D721Med (cell line): ENCODE measurements around the gene TEX2.

Source experiments
- DNase-seq: peaks from one replicate; pipeline ENCODE4 v3.0.0; 2011; ENCODE audit warnings: low spot score; ENCODE audit not compliant: insufficient read length
- FAIRE-seq: peaks from 2 replicates; lab custom pipeline; 2011; peaks lifted over from hg19 to GRCh38; lab: Jason Lieb, UNC
- CTCF ChIP-seq: IDR thresholded peaks from 2 replicates; pipeline ENCODE4 v1.5.1; 2012; ENCODE audit warnings: mild to moderate bottlenecking, control low read depth; ENCODE audit not compliant: insufficient read depth; ENCODE audit errors: missing control alignments

Gene TEX2

DNA sequence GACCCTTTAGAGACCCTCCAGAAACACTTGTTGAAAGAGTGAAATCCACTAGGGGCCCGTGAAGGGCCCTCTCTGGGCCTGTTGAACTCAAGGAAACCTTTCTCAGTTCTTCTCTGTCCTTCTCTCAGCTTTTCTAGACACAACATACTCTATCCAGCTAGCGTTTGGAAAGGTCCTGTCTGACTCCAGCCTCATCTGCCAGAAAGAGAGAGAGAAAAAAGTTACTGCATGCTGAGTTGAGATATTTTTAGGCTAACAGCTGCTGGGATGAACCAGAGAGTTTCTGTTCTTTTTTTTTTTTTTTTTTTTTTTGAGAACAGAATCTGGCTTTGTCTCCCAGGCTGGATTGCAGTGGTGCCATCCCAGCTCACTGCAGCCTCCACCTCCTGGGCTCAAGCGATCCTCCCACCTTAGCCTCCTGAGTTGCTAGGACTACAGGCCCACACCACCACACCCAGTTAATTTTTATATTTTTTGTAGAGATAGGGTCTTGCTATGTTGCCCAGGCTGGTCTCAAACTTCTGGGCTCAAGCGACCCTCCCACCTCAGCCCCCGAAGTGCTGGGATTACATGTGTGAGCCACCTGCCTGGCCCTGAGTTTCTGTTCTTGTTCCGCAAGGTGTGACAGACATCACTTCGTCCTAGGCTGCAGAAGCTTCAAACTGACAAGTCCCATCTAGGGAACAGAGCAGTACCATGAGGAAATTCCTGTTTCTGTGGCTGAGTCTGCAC lies 14.9 kb upstream of the TEX2 start:
- no peak for FAIRE-seq
- DNase-seq, result no peak
- no peak for TF ChIP-seq CTCF

- DNase-seq, result no peak
- no peak for FAIRE-seq
- TF ChIP-seq CTCF, result no peak
Observed at GRCh38 chr17:64276961-64277505, 14.0 kb upstream of the TEX2 start.

DNA sequence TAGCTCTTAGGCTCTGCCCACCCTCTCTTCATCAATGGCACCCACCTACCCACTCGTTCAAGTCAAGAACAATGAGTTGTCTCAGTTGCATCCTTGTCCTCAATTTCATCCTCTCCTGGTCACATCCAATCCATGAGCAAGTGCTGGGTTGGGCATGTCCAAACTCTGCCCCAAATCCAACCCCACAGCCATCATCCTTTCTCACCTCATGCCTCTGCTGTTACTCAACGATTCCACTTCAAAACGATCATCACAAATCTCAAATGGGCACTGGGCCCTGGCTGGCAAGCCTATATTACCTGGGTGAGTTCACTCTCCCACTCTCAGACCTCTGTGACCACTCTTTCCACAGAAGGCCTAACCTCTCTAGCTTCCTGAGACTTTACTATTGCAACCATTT lies 12.0 kb upstream of the TEX2 start:
- DNase-seq (no peak), FAIRE-seq (no peak)
- no peak for TF ChIP-seq CTCF

DNA sequence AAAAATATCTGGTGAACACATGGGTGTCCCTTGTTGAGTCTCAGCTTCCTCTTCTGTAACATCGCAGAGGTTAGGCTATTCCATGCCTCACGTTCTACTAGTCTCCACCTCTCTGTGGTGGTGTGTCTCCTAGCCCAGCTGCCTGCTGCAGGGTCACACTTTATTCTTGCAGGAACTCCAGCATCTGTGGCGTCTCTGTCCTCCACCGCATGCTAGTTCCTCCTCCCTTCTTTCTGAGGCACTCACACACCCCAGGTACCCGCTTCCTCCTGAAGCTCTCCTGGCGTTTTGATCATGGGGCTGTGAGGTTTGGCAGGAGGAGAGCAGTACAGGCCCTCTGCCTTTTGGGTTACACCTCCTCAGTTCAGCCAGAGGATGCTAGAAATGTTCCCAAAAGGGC lies 9.9 kb upstream of the TEX2 start:
- no peak for DNase-seq
- no peak for TF ChIP-seq CTCF
- no peak for FAIRE-seq

DNA sequence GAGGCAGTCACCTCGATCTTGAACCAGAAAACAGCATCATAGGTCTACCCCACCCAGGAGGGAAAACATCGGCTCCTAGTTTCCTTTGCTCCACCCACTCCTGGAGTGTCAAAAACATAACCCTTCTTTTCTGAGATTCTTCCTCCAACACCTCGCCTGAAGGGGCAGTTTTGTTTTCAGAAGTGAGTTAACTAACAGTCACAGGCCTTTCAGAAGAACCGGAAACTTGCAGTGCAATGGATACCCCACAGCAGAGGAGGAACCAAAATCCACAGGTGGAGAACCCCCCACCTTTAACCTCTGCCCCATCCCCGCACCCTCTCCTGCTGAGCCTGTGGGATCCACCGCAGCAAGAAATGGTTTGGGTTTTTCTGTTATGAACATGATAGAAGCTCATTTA lies 7.8 kb upstream of the TEX2 start:
- no peak for DNase-seq
- no peak for FAIRE-seq
- no peak for TF ChIP-seq CTCF

DNA sequence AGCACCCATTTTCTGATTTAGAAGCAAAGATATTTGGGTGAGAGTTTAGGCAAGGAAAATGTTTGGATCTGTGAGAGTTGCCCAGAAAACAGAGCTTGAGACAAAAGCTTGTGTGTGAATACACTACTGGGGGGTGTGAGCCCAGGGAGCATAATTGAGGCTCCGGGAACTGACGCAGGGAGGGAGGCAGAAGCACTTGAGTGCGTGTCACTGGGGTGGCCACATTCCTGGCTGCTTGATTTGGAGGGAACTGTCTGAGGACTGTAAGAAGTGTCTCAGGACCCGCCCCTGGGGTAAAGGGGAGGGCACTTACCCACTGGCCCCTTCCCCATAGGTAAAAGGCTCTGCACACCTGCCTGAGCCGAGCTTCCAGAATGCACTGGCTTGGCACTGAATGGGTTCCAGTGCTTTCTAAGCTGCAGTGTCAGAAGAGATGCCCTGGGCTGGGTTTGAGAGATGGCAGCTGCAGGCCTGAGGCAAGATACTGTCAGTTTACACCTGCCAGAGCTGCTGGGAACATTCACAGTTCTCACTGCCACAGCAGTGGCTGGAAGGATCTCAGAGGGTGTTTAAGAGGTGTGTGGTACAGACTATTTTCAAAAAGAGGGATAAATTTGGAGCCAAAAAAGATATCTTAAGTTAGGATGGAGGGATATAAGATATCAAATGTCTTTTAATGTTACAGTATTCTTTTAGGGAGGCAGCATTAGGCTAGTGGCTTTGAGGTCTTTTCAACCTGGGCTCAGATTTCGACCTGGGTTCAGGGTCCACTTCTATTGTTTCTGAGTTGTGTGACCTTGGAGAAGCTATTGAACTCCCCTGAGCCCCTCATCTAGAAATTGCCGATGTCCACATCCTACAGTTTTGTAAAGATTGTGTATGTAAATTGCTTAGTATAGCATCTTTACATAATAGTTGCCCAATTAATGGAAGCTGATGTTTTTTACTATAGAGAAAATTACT lies 6.9 kb upstream of the TEX2 start:
- DNase-seq (no peak), FAIRE-seq (no peak)

More for the DNA sequence above, 6.9 kb upstream of the TEX2 start:
- no peak for TF ChIP-seq CTCF
